Kidney glomerular epithelial cell (primary cell): ENCODE results near the gene KRT5.
"Not testable (repeated sequence)": the region's sequence is repeated elsewhere in the genome, so short reads cannot be mapped to it uniquely, and the experiment has no call there.

ENCODE experiments used
- DNase-seq: peaks from one replicate; lab custom pipeline; 2025; lab: John Stamatoyannopoulos, UW

Gene KRT5

DNA sequence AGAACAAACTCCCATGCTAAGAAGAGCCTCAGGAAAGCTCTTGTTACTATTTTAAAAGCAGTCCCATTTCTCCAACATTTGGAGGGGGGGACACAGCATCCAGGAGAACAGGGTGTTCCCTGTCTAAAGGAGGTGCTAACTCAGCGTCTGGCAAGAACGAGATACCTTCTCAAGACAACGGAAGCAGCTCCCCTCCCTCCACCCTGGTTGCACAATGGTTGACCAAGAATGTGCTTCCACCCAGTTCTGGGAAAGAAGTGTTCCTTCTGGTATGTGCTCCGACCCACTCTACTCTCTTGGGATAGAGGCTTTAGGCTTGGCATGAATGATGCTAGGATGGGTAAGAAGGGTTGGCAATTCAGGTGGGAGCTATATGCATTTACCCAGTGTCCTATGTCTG lies 25.7 kb downstream of the KRT5 start:
- DNase-seq = no peak

DNA sequence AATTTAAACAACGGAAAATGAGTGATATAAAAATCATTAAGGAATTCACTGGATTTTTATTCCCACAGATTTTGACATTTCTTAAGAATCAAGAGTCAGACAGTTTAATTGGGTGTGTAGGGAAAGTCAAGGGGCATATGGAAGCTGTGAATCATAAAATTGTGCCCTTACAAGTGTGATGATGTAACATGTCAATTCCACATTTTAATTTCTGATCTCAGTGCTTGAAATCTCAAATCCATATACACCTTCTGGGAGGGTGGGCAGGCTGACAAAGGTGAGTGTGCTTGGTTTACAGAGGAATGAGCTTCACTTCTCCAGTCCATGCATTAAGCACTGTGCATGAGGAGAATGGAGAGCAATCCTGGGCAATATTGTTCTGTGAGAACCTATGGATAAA lies 26.1 kb downstream of the KRT5 start:
- DNase-seq = no peak

DNA sequence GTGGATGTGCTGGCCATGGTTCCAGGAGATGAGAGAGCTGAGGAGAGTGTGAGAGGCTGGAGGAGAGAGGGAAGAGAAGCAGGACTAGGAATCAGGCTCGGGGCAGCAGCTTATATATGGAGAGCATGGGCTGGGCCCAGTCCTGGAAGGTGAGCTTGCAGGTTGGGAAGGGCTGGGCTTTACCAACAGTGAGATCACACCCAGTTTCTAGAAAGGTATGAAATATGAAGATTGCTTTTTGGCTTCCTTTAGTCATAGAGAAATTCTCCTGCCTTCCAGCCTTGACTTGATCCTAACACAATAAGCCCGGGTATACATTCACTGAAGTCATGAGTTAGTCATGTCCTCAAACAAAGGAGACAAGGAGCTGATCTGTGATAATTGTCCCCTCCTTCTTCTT lies 27.0 kb downstream of the KRT5 start, which contains the start of gene KRT6A:
KRT6A (minus strand) TSS at position 86 of the 400 bp plus-strand sequence; CDS start at position 17, 69 bp downstream.
- no peak for DNase-seq

DNA sequence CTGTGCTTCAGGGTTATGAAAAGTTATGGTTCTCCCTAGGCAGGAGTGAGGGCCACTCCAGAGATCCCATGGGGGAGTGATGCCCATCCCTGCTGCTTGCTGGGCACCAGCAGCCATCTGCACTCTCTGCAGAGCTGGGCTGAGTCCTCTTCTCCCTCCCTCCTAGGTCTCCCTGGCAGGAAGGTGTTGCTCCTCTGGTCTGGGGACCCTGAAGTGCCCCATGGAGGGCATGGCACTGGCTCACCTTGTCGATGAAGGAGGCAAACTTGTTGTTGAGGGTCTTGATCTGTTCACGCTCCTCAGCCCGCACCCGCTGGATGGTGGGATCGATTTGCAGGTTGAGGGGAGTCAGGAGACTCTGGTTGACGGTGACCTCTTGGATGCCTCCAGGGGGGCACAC lies 27.8 kb downstream of the KRT5 start:
- DNase-seq = not testable (repeated sequence)

DNA sequence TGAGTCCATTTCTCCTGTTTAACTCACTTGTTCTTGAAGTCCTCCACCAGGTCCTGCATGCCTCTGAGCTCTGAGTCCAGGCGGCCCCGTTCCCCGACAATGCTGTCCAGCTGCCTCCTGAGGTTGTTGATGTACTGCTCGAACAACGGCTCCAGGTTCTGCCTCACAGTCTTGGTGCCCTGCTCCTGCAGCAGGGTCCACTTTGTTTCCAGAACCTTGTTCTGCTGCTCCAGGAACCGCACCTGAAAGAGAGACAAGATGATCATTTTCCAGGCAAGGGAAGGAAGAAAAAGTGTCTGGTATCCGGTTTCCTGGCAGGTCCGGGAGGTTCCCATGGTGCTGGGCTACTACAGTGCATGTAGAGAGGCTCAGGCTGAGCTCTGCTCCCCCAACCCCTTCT lies 28.7 kb downstream of the KRT5 start:
- not testable (repeated sequence) for DNase-seq

DNA sequence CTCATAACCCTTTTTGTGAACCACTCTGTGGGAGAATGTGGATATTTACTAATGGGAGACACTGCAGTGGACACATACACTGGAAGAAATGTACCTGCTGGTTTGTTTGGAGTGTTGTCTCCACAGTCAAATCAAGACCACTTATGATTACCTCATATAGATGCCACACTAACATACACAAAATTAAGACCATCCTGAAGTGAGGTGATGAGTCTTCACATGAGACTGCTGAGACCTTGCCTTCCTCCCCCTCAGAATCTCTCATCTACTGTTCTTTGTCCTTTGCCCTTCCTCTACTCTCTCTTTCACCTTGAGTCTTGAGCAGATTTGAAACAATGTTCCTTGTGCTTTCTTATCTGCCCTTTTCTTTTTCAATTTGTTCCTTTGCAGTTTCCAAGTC lies 31.5 kb downstream of the KRT5 start:
- DNase-seq = no peak

DNA sequence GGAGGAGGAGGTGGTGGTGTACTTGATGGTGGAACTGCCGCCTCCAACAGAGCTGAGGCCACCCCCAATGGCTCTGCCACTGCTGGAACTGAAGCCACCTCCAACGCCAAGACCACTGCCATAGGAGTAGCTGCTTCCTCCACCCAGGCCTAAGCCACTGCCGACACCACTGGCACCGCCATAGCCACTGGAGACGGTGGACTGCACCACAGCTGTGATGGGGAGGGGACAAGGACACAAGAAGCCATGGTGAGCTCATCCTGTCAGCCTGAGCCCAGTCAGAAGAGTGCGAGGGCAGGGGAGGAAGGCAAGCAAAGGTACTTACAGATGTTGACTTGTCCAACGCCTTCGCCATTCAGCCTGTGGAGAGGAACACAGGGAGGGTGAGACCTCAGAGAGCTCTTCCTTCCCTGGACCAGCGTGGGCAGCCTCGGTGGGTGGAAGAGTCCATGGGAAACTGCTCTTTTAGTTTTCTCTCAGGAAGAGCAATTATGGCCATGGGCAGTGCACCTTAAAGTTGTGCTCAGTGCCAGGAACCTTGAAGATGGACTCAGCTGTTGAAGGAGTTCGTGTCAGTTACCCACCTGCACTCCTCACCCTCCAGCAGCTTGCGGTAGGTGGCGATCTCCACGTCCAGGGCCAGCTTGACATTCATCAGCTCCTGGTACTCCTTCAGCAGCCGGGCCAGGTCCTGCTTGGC lies 32.3 kb downstream of the KRT5 start:
- DNase-seq = not testable (repeated sequence)

DNA sequence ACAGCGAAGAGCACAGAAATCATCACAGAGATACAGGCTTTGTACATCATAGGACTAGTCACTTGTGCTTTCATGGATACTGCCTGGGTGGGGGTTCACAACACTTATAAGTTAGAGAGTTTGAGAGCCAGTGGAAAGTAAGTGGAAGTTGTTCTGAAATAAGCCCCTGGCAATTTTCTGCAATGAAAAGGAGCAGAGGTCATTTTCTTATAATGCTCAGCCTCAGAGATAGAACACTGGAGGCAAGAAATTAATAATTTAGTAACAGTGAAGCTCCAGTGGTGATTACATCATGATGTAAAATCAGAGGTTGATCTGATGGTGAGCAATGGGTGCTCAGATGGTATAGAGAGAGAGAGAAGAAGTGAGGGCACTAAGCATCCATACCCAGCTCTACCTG lies 33.0 kb downstream of the KRT5 start:
- DNase-seq = no peak

DNA sequence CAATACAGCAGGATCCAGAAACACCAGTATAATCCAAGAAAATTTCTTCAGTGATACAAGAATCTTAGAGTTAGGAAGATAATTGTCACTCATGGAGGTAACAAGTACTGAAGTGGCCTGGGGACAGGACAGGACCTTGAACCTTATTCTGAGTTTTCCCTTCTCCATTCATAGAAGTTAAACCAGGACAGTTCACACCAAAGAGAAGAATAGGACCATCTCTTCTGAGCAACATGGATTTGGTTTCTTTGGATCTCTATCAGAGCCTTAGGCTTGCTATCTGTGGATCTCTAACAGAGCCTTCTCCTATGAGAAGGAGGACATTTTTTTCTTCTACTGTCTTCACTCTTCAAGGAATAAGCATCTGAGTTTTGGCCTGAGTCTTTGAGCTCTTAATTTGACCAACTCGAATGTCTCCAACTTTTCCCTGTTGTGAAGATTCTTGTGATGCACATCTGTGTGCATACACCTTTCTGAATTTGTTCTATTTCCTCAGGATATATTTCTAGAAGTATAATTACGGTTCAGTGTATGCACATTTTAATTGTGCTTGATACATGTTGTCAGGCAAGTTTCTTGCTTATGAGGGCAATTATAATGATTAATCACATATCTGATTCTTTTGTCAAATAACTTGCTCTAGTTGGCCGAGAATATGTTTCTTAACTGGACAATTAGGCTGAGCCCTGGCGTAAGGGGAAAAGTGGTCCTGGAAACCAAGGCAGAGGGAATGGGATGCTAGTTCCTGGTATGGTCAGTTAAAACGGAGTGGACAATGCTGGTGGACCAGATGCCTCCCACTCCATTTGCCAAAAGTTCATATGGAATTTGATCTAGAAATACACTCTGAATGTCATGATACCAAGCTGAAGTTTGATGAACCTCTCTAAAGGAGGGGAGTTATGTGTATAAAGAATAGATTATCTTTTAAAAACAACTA lies 33.8 kb downstream of the KRT5 start:
- DNase-seq = no peak

DNA sequence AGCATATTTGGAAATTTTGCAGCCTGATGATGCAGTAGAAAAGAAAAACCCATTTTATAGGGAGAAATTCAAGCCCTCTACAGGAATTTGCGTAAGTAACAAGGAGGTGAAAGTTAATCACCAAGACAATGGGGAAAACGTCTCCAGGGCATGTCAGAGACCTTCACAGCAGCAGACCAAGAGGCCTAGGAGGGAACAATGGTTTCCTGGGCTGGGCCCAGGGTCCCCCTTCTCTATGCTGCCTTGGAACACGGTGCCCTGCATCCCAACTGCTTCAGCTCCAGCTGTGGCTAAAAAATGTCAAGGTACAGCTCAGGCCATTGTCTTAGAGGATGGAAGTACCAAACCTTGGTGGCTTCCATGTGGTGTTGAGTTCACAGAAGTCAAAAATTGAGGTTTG lies 40.1 kb downstream of the KRT5 start:
- DNase-seq = no peak

DNA sequence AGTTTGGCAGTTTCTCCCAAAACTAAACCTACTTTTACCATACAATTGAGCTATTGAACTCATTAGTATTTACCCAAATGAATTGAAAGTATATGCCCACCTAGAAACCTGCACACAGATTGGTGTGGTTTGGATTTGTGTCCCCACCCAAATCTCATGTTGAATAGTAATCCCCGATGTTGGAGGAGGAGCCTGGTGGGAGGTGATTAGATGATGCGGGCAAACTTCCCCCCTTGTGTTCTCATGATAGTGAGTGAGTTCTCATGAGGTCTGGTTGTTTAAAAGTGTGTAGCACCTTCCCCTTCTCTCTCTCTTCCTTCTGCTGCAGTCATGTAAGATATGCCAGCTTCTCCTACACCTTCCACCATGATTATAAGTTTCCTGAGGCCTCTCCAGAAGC lies 42.5 kb downstream of the KRT5 start:
- no peak for DNase-seq

DNA sequence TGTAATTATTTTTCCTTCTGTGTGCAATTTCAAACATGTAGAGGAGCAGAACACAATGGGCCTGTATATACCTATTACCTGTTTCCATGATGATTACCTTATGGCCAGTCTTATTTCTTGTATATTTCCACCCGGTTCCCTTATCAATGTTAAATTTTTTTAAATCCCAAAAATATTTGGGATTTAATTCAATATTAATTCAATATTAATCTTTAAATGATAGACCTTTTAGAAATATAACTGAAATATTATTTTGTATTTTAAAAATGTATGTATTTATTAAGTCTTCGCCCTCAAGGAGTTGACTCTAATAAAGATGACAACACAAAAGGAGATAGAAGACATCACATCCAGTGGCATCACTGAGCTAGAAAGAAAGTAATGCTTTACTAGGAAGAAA lies 46.0 kb downstream of the KRT5 start:
- DNase-seq = no peak

DNA sequence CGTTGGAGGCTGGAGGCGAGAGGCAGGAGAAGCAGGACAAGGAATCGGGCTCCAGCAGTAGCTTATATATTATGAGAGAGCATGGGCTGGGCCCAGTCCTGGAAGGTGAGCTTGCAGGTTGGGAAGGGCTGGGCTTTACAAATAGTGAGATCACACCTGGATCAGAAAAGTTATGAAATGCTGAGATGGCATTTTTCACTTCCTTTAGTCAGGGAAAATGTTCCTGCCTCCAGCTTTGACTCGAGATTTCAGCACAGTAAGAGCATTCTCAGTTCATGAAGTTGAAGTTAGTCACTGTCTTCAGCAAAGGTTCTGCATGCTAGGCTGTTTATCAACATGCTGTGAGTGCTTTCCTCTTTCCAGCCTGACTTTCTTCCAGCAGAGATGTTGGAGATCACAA lies 46.4 kb downstream of the KRT5 start, which contains the start of gene KRT6C:
KRT6C (minus strand) TSS at position 38 of the 400 bp plus-strand sequence. CDS start 68 bp downstream, outside the sequence.
- no peak for DNase-seq

DNA sequence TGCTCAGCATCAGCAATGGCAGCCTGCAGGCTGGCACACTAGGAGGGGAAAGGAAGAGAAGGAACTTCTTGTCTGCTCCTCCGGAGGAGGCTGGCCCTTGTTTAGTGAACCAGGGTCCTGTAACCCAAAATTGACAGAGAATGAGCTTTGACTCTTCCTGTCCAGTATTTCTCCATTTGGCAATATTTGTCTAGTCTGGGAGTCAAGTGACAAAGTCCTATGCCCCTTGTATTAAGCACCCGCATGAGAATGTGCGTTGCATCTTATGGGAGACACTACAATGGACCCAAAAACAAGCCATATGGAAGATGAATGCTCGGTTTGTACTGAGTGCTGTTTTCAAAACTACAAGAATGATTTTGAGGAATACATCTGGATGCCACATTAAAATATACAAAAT lies 50.3 kb downstream of the KRT5 start:
- DNase-seq = no peak

DNA sequence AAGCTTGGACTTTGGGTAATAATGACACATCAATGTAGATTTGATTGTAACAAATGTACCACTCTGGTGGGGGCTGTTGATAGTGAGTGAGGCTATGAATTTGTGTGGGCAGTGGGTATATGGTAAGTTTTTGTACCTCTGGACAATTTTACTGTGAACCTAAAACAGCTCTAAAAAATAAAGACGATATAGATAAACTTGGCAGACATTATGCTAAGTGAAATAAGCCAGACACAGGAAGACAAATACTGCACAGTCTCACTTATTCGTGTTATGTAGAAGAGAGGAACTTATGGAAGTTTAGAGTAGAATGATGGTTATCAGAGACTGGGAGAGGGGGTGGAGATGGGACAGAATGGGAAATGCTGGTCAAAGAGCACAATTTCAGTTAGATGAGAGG lies 55.3 kb downstream of the KRT5 start:
- no peak for DNase-seq
